MCF 10A (cell line): ENCODE measurements around the gene BCAS1. TPM values are rescaled to one million over a fixed set of nuclear protein-coding genes. Genes with fewer than 3 reads are reported as not detected.

ENCODE experiments used
- BruUV-seq: library from RNA; stranded (reverse); fragments of 400-500 nt; replicated peaks from 2 replicates; lab custom pipeline; 2021; lab: Mats Ljungman, UMichigan
- CTCF ChIA-PET: fragments of 300-600 bp; sonication (Branson Sonifier 250); formaldehyde crosslinking; extraction: SDS; loops from one replicate; lab custom pipeline; 2021; ENCODE audit warnings: antibody characterized with exemption, inconsistent platforms; lab: Yijun Ruan, JAX
- POLR2A ChIA-PET: fragments of 300-600, 350-650 bp; sonication (Branson Sonifier 250); formaldehyde crosslinking; extraction: SDS; loops from one replicate; lab custom pipeline; 2020; ENCODE audit warnings: antibody characterized with exemption, inconsistent platforms; lab: Yijun Ruan, JAX
- DNase-seq: peaks from one replicate; pipeline ENCODE4 v3.0.0-alpha.2; 2018; ENCODE audit not compliant: unreplicated experiment
- H3K27ac Mint-ChIP-seq: one replicate; pipeline ENCODE4 v1.8.0; 2022; ENCODE audit warnings: mild to moderate bottlenecking, low read depth, mixed read lengths; ENCODE audit not compliant: unreplicated experiment
- H3K27me3 Mint-ChIP-seq: one replicate; pipeline ENCODE4 v1.8.0; 2022; ENCODE audit warnings: mixed read lengths; ENCODE audit not compliant: insufficient read depth, unreplicated experiment
- H3K36me3 Mint-ChIP-seq: one replicate; pipeline ENCODE4 v1.8.0; 2022; ENCODE audit warnings: mild to moderate bottlenecking, moderate library complexity, mixed read lengths; ENCODE audit not compliant: insufficient read depth, unreplicated experiment
- H3K4me1 Mint-ChIP-seq: one replicate; pipeline ENCODE4 v1.8.0; 2022; ENCODE audit warnings: mixed read lengths; ENCODE audit not compliant: insufficient read depth, unreplicated experiment
- H3K4me3 Mint-ChIP-seq: one replicate; pipeline ENCODE4 v1.8.0; 2022; ENCODE audit warnings: mild to moderate bottlenecking, moderate library complexity, mixed read lengths; ENCODE audit not compliant: unreplicated experiment
- H3K9me3 Mint-ChIP-seq: one replicate; pipeline ENCODE4 v1.8.0; 2022; ENCODE audit warnings: mixed read lengths; ENCODE audit not compliant: unreplicated experiment
- CTCF ChIP-seq: fragments of 200-600 bp; IDR thresholded peaks from one replicate; pipeline ENCODE4 v1.8.0; 2022; ENCODE audit warnings: antibody characterized with exemption, mild to moderate bottlenecking; ENCODE audit not compliant: unreplicated experiment
- intact Hi-C: fragments of 100-400 bp; cut with micrococcal nuclease; formaldehyde crosslinking; loops from 2 replicates; pipeline ENCODE4 v1.14.1; 2022
- total RNA-seq: library from RNA; stranded (reverse); gene quantifications from 2 replicates; pipeline ENCODE4 v1.2.3, GENCODE V29; 2022

Gene BCAS1
- total RNA-seq, 1 experiment from 2014 or later: not detected

- no peak for TF ChIP-seq CTCF
- CTCF ChIA-PET: interaction anchor here (0.6 kb wide), 1 partner anchor 396 kb away, joined by 3 read pairs; no protein-coding TSS in a partner anchor
- Mint-ChIP-seq H3K27me3 (no peaks in the 10 kb centered on the region), H3K9me3 (peaks cover 15% of the 10 kb centered on the region), H3K4me3 (no peak overlapping the region), H3K27ac (no peak overlapping the region), H3K4me1 (no peaks in the 10 kb centered on the region), H3K36me3 (no peaks in the 10 kb centered on the region)
- BruUV-seq: no TSS peak
- POLR2A ChIA-PET: interaction anchor here (0.6 kb wide), 1 partner anchor 24 kb away, joined by 4 read pairs; no protein-coding TSS in a partner anchor
- intact Hi-C loops: no loop called here
- DNase-seq: no peak
These were observed 98.2 kb downstream of the BCAS1 start for GRCh38 chr20:53972179-53972578.

- no TSS peak for BruUV-seq
- intact Hi-C loops: no loop called here
- Mint-ChIP-seq H3K4me3 (no peak overlapping the region), H3K27ac (no peak overlapping the region), H3K9me3 (peaks cover 8% of the 10 kb centered on the region), H3K27me3 (no peaks in the 10 kb centered on the region), H3K36me3 (no peaks in the 10 kb centered on the region), H3K4me1 (no peaks in the 10 kb centered on the region)
- CTCF ChIA-PET: interaction anchor here (1.0 to 1.2 kb wide), 2 partner anchors 10 to 229 kb away, joined by 3 to 4 read pairs; no protein-coding TSS in a partner anchor
- DNase-seq: no peak
- no peak for TF ChIP-seq CTCF
- POLR2A ChIA-PET: interaction anchor here (0.7 to 1.3 kb wide), 3 partner anchors 9 to 133 kb away, joined by 3 to 5 read pairs (median 5); no protein-coding TSS in a partner anchor
These were observed 99.2 kb downstream of the BCAS1 start for GRCh38 chr20:53971096-53971683.

GRCh38 chr20:53970232-53970631 is 100.2 kb downstream of the BCAS1 start:
- Mint-ChIP-seq H3K27me3 (no peaks in the 10 kb centered on the region), H3K9me3 (peaks cover 8% of the 10 kb centered on the region), H3K36me3 (no peaks in the 10 kb centered on the region), H3K4me1 (no peaks in the 10 kb centered on the region), H3K4me3 (no peak overlapping the region), H3K27ac (no peak overlapping the region)
- no TSS peak for BruUV-seq
- DNase-seq: no peak
- ChIA-PET CTCF (interaction anchor here (0.7 to 1.2 kb wide), 4 partner anchors 10 to 229 kb away, joined by 3 to 4 read pairs (median 3); no protein-coding TSS in a partner anchor), POLR2A (interaction anchor here (0.7 to 1.4 kb wide), 4 partner anchors 8 to 238 kb away, joined by 3 to 5 read pairs (median 4); partner anchors contain the start of gene PFDN4)
- intact Hi-C loops: no loop called here
- TF ChIP-seq CTCF: no peak

GRCh38 chr20:53967527-53967926 is 102.9 kb downstream of the BCAS1 start:
- peaks cover 10% of the 10 kb centered on the region for H3K4me1 Mint-ChIP-seq
- no peaks in the 10 kb centered on the region for H3K9me3 Mint-ChIP-seq
- ChIA-PET POLR2A (interaction anchor here (0.6 to 2.0 kb wide), 3 partner anchors 11 to 116 kb away, joined by 3 to 4 read pairs (median 3); no protein-coding TSS in a partner anchor), CTCF (interaction anchor here (1.3 kb wide), 1 partner anchor 96 kb away, joined by 3 read pairs; no protein-coding TSS in a partner anchor)
- no peaks in the 10 kb centered on the region for H3K36me3 Mint-ChIP-seq
- intact Hi-C loops: no loop called here
- no peak for DNase-seq
- no peak for TF ChIP-seq CTCF
- H3K27me3 Mint-ChIP-seq: no peaks in the 10 kb centered on the region
- BruUV-seq: no TSS peak
- H3K4me3 Mint-ChIP-seq: no peak overlapping the region
- H3K27ac Mint-ChIP-seq: no peak overlapping the region
